Thyroid gland (tissue), 4 donors: Measurements from ENCODE around the gene ASGR1. TPM values are rescaled to one million over a fixed set of nuclear protein-coding genes. Genes with fewer than 3 reads are reported as not detected.
"Not testable (repeated sequence)": the region's sequence is repeated elsewhere in the genome, so short reads cannot be mapped to it uniquely, and the experiment has no call there.

ENCODE experiments used
- DNase-seq, 2 donors: peaks; one replicate each; pipeline ENCODE4 v3.0.0-alpha.2; 2019
- H3K27ac ChIP-seq, 3 donors: fragments of 200-600 bp; sonication (generic); 1 replicate in 2 of 3; 2 replicates in 1 of 3; pipeline ENCODE4 v1.5.1; 2016 to 2019; ENCODE audit warnings: mild to moderate bottlenecking in 1 of 3, moderate library complexity in 1 of 3
- H3K27me3 ChIP-seq: fragments of 200-600 bp; sonication (generic); one replicate; pipeline ENCODE4 v1.5.1; 2019
- H3K36me3 ChIP-seq, 2 donors: fragments of 200-600 bp; sonication (generic); one replicate each; pipeline ENCODE4 v1.5.1; 2016 to 2019
- H3K4me1 ChIP-seq, 2 donors: fragments of 200-600 bp; sonication (generic); one replicate each; pipeline ENCODE4 v1.5.1; 2017 to 2019
- H3K4me3 ChIP-seq, 3 donors: fragments of 200-600 bp; sonication (generic); replicated peaks in 1 of 3; 1 replicate in 2 of 3; 2 replicates in 1 of 3; pipeline ENCODE4 v1.5.1; 2016; ENCODE audit warnings: mild to moderate bottlenecking in 1 of 3
- H3K9me3 ChIP-seq: fragments of 200-600 bp; sonication (generic); one replicate; pipeline ENCODE4 v1.5.1; 2017
- POLR2A ChIP-seq, 2 donors: fragments of 450-650 bp; IDR thresholded peaks; one replicate each; pipeline ENCODE4 v1.6.1; 2017; ENCODE audit warnings: antibody characterized with exemption in 2 of 2, mild to moderate bottlenecking in 2 of 2, moderate library complexity in 1 of 2
- WGBS, 2 donors: methylation state at CpG; one replicate each; pipeline ENCODE4 v1.1.5; 2017; 5-methylcytosine and 5-hydroxymethylcytosine counted together
- intact Hi-C: fragments of 100-400 bp; cut with DNase I; formaldehyde crosslinking; loops from one replicate; pipeline ENCODE4 v1.15.1; 2023
- total RNA-seq, 4 donors: library from RNA; depleted of rRNA; stranded (reverse); fragments of >200 nt; gene quantifications; one replicate each; pipeline ENCODE4 v1.2.3, GENCODE V29; 2016
- TF ChIP-seq, protein P1 (sequence below), 6 experiments: fragments of 200-600 bp in 3 of 6; fragments of 450-650 bp in 3 of 6; sonication (generic) in 3 of 6; IDR thresholded peaks; one replicate each; pipeline ENCODE4 v1.5.1; 2016 to 2019; ENCODE audit warnings: antibody characterized with exemption in 6 of 6, mild to moderate bottlenecking in 2 of 6, inconsistent platforms in 1 of 6, moderate library complexity in 1 of 6

The ASGR1 gene
- total RNA-seq, 4 donors from 2014 or later = 3.0 to 6.5 (median 3.3) TPM; not detected in 1

DNA sequence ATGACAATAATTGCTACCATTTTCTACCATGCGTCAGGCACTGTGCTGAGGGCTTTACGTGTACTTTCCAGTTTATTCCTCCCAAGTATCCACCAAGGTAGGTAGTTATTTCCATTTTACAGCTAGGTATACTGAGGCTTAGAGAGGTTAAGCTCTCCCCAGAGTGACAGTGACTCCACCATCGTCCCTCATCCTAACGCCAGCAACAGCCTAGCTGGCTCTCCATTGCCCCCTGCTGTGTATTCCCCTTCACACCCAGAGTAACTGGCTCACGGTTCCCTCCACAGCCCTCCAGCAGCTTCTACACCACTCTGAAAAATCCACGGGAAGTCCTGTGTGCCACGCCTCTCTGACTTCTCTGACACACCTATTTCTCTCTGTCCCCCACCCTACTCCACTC is 7.1 kb upstream of the ASGR1 start:
- Histone ChIP-seq H3K36me3 (peaks cover 0 to 7% of the 10 kb centered on the region in 2 donors), H3K27ac (no peak overlapping the region), H3K4me3 (no peak overlapping the region), H3K27me3 (no peaks in the 10 kb centered on the region), H3K4me1 (no peaks in the 10 kb centered on the region), H3K9me3 (no peaks in the 10 kb centered on the region)
- TF ChIP-seq, protein P1, sequence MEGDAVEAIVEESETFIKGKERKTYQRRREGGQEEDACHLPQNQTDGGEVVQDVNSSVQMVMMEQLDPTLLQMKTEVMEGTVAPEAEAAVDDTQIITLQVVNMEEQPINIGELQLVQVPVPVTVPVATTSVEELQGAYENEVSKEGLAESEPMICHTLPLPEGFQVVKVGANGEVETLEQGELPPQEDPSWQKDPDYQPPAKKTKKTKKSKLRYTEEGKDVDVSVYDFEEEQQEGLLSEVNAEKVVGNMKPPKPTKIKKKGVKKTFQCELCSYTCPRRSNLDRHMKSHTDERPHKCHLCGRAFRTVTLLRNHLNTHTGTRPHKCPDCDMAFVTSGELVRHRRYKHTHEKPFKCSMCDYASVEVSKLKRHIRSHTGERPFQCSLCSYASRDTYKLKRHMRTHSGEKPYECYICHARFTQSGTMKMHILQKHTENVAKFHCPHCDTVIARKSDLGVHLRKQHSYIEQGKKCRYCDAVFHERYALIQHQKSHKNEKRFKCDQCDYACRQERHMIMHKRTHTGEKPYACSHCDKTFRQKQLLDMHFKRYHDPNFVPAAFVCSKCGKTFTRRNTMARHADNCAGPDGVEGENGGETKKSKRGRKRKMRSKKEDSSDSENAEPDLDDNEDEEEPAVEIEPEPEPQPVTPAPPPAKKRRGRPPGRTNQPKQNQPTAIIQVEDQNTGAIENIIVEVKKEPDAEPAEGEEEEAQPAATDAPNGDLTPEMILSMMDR (IDR thresholded peaks at IDR 0.05) = peak in 2 of 6 experiments; percentile 3 to 4
- no peak for TF ChIP-seq POLR2A (IDR thresholded peaks at IDR 0.05)
- WGBS, 2 donors = 59% methylated on average over 7 of the region's 7 CpGs
- intact Hi-C loops = no loop called here
- no peak for DNase-seq

GRCh38 chr17:7184647-7185046 is 5.5 kb upstream of the ASGR1 start:
- WGBS, 2 donors = 87 to 93% methylated on average over 6 of the region's 6 CpGs
- no peak for DNase-seq
- no peak overlapping the region for H3K4me3 ChIP-seq

DNA sequence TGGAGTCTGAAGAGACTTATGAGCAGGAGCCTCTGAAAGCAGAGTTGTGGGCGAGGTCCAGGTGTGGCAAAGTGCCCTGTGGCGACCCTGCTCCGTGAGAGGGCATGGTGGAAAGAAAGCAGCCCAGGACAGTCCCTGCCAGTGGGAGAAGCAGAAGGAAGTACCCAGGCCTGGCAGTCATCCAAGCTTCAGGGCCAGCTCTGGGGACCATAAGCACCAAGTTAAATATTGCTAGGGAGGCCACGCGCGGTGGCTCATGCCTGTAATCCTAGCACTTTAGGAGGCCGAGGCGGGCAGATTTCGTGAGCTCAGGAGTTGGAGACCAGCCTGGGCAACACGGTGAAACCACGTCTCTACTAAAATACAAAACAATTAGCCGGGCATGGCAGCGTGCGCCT is 4.9 kb upstream of the ASGR1 start:
- H3K4me1 ChIP-seq = no peaks in the 10 kb centered on the region
- no peak overlapping the region for H3K4me3 ChIP-seq
- H3K36me3 ChIP-seq = no peaks in the 10 kb centered on the region
- intact Hi-C loops = no loop called here
- H3K9me3 ChIP-seq = no peaks in the 10 kb centered on the region
- H3K27me3 ChIP-seq = no peaks in the 10 kb centered on the region
- DNase-seq = peak; percentile 53 to 61
- H3K27ac ChIP-seq = no peak overlapping the region
- 61 to 67% methylated on average over 14 of the region's 14 CpGs for WGBS, 2 donors
- TF ChIP-seq POLR2A (IDR thresholded peaks at IDR 0.05) = no peak
- TF ChIP-seq, protein P1 (IDR thresholded peaks at IDR 0.05) = no peak

More at GRCh38 chr17:7184647-7185046, 5.5 kb upstream of the ASGR1 start:
- H3K27ac ChIP-seq = no peak overlapping the region
- no peaks in the 10 kb centered on the region for H3K4me1 ChIP-seq
- H3K9me3 ChIP-seq = no peaks in the 10 kb centered on the region
- intact Hi-C loops = no loop called here
- no peaks in the 10 kb centered on the region for H3K36me3 ChIP-seq
- TF ChIP-seq, protein P1 (IDR thresholded peaks at IDR 0.05) = no peak
- TF ChIP-seq POLR2A (IDR thresholded peaks at IDR 0.05) = no peak
- no peaks in the 10 kb centered on the region for H3K27me3 ChIP-seq

- TF ChIP-seq POLR2A (IDR thresholded peaks at IDR 0.05) = no peak
- TF ChIP-seq, protein P1 (IDR thresholded peaks at IDR 0.05) = no peak
- DNase-seq = no peak
- no peak overlapping the region for H3K4me3 ChIP-seq
- H3K27ac ChIP-seq = no peak overlapping the region
- H3K27me3 ChIP-seq = no peaks in the 10 kb centered on the region
- no peaks in the 10 kb centered on the region for H3K4me1 ChIP-seq
- H3K9me3 ChIP-seq = no peaks in the 10 kb centered on the region
- WGBS, 2 donors = 87 to 88% methylated on average over 7 of the region's 7 CpGs
- intact Hi-C loops = no loop called here
- no peaks in the 10 kb centered on the region for H3K36me3 ChIP-seq
Observed at GRCh38 chr17:7183433-7184090, 4.4 kb upstream of the ASGR1 start.

- DNase-seq, H3K27me3 ChIP-seq, H3K4me3 ChIP-seq, H3K36me3 ChIP-seq, H3K9me3 ChIP-seq, H3K27ac ChIP-seq, intact Hi-C loops: not testable (repeated sequence)
- WGBS, 2 donors = 92 to 93% methylated on average over 2 of the region's 2 CpGs
- peaks cover 8 to 12% of the 10 kb centered on the region in 2 donors for H3K4me1 ChIP-seq
Observed at GRCh38 chr17:7182101-7182500, 2.9 kb upstream of the ASGR1 start.
